Stimulated activated CD4-positive, alpha-beta T cell treated with anti-CD3 and anti-CD28 coated beads, Interleukin-12 subunit alpha, Interleukin-12 subunit beta, amount 100 ng/mL, for 48 hours (primary cell): Measurements from ENCODE around the gene SMIM9.
"Not testable (repeated sequence)": the region's sequence is repeated elsewhere in the genome, so short reads cannot be mapped to it uniquely, and the experiment has no call there.

Source experiments
- DNase-seq, 3 donors: peaks; one replicate each; pipeline ENCODE4 v3.0.0-alpha.2; 2020; ENCODE audit warnings: low read depth in 2 of 3, low spot score in 1 of 3

The SMIM9 gene

DNA sequence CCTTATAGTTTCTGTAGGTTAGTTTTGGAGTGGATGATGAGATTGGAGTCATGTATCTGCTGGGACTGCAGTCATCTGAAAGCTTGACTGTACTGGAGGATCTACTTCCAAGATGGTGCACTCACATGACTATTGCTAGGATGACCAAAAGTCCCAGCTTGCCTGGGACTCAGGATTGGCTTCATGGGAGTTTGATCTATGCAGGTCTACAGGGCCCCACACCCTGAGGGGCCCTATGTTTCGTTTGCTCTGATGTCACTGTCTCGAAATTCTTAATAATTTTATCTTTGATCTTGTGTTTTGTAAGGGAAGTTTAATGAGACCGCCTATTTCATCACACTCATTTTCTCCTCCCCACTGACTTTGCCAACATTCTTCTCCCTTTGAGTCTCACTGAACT, at the start of gene SMIM9:
TSS of gene SMIM9 (minus strand) at position 101 of the 400 bp plus-strand sequence. CDS start 3,806 bp downstream, outside the sequence.
- DNase-seq, result no peak

DNA sequence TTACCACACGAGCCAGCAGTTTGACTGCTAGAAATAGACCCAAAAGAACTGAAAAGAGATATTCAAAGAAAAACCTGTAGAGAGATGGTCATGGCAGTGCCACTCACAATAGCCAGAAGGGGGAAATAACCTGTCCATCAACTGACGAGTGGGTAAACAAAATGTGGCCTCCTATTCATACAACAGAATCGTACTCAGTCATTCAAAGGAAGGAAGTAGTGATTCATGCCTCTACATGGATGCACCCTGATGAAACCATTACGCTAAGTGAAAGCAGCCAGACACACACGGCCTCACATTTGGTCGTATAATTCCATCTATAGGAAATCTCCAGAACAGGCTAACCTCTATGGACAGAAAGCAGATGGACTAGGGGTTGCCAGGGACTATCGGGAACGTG, 49.6 kb upstream of the SMIM9 start:
- not testable (repeated sequence) for DNase-seq

DNA sequence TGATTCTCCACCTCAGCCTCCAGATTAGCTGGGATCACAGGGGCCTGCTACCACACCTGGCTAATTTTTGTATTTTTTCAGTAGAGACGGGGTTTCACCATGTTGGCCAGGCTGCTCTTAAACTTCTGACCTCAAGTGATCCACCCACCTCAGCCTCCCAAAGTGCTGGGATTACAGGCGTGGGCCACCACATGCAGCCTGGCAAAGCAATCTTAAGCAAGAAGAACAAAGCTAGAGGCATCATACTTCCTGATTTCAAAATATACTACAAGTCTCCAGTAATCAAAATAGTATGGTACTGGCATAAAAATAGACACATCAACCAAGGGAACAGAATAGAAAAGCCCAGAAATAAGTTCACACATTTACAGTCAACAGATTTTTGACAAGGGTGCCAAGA, 38.9 kb upstream of the SMIM9 start:
- DNase-seq, result no peak

DNA sequence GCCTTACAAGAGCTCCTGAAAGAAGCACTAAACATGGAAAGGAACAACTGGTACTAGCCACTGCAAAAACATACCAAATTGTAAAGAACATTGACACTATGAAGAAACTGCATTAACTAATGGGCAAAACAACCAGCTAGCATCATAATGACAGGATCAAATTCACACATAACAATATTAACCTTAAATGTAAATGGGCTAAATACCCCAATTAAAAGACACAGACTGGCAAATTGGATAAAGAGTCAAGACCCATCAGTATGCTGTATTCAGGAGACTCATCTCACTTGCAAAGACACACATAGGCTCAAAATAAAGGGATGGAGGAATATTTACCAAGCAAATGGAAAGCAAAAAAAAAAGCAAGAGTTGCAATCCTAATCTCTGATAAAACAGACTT, 34.1 kb upstream of the SMIM9 start:
- DNase-seq, result not testable (repeated sequence)

DNA sequence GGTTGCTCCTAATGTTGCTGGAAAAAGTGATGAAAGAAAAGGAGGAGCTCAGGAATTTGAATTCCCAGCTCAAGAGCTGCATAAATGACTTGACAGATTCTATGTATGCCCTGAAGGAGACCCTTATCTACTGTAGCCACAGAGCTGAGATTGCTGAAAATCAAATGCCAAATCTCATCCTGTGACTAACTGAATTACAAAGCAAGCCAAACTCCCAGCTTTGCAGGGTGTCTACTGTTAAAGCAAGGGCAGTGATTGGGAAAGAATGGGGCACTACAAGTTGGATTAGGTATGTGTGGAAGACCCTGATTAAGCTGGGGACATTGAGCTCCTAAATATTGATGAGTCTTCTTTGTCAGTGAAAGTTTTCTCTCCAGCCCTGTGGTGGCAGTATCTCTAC, 20.8 kb upstream of the SMIM9 start:
- DNase-seq, result no peak

DNA sequence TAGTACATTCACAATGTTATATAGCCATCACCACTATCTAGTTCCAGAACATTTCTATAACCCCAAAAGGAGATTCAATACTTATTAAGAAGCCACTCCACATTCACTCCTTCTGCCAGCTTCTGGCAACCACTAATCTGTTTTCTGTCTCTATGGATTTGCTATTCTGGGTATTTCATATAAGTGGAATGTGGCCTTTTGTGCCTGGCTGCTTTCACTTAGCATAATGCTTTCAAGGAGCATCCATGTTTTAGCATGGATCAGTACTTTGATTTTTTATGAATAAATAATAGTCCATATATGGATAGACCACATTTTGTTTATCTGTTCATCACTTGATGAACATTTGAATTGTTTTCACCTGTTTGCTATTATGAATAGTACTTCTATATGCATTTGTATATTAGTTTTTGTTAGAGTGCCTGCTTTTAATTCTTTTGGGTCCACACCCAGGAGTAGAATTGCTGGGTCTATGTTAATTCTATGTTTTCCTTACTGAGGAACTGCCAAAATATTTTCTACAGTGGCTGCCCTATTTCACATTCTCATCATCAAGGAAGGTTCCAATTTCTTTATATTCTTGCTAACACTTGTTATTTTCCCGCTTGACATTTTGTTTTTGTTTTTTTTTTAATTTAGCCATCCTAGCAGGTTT, 16.6 kb upstream of the SMIM9 start:
- DNase-seq, result no peak

DNA sequence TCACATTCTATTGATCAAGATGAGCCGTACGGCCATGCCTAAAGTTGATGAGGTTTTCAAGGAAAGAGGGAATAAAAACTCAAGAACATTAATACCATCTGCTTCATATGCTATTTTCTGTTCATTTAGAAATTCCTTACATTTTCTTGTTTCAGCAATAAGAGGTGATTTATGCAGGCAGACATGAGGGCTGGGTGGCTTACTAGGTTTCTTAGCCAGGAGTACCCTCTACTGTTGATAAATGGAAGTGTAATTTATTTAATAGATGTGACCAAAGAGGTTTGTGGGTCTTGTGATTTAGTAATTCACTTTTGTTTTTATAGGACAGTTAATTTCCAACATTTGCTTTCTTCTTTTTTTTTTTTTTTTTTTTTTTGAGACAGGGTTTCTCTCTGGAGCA, 6.4 kb upstream of the SMIM9 start:
- DNase-seq, result no peak

DNA sequence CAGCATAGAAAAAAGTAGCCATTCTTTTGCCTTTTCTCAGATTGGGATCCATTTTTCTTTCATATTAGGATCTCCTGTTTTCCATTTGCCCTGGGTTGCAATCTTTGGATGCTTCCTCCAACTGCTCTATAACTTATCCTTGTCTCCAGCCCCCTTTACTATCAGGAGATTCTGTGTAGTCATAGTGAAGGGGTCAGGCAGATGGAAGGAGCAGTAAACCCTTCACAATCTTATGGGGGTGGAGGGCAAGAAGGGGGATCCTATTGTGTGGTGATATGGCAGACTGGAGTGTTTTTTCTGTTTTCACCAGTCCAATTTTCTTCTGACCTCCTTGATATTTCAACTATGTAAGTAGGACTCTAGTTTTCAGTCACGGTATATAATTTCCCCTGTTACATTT, 1.7 kb upstream of the SMIM9 start:
- no peak for DNase-seq

DNA sequence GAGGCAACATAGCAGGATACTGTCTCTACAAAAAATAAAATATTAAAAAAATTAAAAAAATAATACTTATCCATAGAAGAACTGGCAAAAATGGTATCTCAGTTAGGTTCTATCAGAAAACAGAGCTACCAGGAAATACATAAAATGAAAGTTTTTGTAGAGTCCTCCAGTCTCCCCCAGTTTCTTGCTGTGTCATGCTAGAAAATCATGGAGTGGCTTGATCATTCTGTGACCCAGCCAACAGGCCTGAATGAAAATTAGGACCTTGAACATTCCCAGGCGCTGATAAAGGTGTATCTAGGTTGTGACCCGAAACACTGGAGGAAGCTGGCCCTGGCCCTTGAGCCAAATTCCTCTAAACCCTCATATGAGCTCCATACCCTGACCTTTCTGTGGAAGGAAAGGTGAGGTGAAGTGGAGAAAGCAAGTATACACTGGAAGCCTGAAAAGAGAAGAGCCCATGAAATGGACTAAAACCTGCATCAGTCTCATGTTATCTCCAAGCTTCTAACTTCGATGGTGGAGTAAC, 652 bp downstream of the SMIM9 start:
- DNase-seq, result no peak

DNA sequence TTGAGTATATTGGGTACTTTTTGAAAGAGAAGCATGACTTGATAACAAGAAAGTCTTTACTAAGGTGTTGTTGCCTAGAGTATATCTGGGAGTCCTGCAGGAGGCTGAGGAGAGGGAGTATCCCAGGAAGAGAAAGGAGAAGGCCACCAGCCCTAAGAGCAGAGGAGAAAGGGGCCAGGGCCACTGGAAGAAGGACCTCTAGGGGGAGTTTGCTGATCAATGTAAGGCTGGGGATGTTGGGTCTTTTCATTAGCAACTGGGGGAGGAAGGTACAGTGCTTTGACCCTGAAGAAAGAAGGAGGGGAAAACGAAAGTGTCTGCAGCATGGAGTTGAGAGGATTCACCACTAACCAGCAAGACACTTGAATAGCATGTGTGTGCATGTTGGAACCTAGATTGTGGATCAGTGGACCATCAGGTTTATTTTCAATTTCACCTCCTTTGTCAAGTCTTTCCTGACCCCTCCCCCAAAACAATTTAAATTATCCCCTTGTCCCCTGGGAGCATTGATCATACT, 4.5 kb downstream of the SMIM9 start:
- DNase-seq, result no peak

DNA sequence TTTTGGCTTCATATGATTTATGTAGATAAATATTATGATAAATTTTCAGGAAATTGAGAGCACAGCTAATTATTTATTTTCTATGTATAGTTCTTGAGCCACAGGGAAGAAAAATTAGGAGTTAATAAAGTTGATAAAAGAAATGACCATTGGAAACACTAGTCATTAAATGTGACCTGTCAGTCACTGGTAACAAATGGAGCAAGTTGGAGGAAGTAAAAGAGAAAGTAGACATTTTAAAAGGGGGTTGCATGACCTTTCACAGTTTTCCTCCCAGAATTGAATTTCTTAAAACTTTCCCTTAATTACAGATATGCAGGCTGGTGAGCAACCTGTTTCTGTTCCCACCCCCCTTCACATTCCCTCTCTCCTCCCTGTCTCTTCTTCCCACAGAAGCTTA, 5.3 kb downstream of the SMIM9 start:
- DNase-seq, result no peak

DNA sequence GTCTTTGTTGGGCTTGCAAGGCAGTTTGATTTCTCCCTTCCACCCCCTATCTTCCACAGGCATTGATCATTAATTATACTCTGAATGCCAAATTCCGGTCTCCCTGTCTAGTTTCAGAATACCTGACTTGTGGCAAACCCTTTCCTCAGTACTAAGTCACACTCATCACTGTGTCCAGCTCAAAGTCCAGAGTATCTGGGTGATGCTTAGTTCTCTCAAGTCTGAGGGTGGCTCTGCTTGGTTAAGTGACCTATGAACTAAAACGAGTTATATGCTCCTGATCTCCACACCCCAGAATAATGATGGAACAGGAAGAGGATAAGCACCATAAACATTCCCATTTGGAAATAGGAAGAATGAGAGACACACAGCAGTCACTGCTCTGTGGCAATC, 6.5 kb downstream of the SMIM9 start:
- DNase-seq, result no peak

DNA sequence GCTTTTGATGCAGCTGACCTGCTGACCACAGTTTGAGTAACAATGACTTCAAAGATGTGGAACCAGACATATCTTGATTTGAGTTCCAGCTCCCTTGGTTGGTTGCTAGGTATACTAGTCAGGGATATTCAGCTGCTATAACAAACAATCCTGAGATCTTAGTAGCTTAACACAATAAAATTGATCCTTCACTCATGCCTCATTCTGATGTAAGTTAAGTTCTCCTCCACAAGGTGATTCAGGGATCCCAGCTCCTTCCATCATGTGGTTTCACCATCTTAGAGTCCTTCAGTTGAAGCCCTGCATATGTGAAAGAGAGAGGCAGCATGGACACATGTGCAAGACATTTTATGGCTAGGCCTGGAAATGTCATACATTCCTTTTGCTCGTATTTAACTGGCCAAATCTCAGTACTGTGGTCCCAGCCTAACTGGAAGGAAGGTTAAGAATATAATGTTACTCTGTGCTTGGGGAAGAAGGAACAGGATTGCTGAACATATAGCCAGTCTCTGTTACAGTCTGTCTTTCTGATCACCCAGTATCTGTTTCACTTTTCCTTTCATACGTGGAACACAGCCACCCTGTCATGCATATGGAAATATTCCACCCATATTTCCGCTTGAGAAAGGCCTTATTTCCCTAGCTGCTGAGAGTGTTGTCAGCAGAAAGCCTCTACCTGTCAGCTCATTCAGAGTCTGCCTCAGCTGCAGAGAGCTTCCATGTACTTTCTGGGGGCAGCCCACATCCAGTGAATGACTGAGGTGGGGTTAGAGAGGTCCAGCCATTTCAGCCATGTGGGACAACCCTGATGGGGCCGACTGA, 7.1 kb downstream of the SMIM9 start:
- DNase-seq, result no peak

DNA sequence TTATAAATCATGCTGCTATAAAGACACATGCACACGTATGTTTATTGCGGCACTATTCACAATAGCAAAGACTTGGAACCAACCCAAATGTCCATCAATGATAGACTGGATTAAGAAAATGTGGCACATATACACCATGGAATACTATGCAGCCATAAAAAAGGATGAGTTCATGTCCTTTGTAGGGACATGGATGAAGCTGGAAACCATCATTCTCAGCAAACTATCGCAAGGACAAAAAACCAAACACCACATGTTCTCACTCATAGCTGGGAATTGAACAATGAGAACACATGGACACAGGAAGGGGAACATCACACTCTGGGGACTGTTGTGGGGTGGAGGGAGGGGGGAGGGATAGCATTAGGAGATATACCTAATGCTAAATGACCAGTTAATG, 8.9 kb downstream of the SMIM9 start:
- not testable (repeated sequence) for DNase-seq

DNA sequence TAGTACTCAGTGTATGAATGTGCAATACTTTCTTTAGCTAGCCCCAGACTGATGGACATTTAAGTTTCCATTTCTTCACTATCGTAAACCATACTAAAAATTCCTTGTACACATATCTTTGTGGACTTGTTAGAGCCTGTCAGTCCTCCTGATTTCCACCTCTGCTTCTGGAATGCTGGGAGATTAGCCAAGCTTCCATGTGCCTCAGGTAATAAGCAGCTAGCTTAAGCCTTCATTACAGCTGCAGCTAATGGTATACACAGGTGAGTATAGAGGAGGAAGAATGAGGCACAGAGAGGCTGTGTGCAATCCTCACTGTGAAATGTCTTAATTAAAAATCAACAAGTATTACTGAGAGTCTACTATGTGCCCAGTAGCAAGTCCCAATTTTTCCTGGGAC, 9.8 kb downstream of the SMIM9 start:
- DNase-seq, result no peak

DNA sequence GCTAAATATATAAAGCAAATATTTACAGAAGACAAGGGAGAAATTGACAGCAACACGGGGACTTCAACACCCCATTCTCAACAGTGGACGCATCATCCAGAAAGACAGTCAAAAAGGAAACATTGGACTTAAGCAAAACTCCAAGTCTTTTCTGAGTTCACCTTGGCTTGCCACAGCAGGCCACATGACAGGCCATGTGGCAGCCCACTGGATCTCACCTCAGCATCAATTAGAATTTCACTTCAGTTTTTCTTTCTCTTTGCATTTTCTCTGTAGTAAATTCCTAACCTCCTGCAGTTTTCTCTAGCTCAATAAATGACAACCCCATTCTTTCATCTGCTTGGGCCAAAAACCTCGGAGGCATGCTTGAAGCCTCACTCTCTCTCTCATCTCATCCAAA, 12.4 kb downstream of the SMIM9 start:
- DNase-seq, result no peak

DNA sequence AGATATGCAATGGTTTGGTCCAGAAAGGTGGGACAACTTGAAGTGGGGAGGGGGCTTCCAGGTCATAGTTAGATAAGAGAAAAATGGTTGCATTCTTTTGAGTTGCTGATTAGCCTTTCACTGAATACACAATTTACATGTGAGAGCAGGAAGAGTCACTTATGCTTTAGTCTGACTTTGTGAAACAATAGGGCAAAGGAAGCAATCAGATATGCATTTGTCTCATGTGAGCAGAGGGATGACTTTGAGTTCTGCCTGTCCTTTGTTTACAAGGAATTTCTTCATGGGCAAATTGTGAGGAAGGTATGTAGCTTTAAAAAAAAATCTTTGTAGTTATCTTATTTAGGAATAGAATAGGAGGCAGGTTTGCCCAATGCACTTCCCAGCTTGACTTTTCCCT, 12.9 kb downstream of the SMIM9 start:
- no peak for DNase-seq

DNA sequence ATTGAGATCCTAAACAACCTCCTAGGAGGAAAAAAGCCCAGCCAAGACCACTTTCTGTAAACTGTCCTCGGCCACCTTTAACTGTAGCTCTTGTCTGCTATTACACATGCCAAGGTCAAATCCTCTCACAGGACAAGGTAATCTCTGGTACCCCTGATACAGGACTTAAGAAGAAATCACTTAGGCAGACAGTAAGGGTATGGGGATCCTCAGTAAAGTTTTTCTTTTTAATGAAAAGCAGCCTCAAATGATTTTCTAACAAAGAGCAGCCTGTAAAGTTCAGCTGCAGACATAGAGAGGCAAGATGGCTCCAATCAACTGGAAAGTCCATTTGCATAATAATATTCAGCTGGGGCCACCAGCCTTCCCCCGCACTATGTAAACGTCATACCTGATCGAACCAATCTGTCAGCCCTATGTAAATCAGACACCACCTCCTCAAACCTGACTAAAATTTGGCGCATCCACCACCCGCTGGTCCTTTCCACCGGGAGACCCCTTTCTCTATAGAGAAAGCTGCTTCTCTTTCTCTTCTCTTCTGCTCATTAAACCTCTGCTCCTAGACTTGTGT, 14.6 kb downstream of the SMIM9 start:
- no peak for DNase-seq

DNA sequence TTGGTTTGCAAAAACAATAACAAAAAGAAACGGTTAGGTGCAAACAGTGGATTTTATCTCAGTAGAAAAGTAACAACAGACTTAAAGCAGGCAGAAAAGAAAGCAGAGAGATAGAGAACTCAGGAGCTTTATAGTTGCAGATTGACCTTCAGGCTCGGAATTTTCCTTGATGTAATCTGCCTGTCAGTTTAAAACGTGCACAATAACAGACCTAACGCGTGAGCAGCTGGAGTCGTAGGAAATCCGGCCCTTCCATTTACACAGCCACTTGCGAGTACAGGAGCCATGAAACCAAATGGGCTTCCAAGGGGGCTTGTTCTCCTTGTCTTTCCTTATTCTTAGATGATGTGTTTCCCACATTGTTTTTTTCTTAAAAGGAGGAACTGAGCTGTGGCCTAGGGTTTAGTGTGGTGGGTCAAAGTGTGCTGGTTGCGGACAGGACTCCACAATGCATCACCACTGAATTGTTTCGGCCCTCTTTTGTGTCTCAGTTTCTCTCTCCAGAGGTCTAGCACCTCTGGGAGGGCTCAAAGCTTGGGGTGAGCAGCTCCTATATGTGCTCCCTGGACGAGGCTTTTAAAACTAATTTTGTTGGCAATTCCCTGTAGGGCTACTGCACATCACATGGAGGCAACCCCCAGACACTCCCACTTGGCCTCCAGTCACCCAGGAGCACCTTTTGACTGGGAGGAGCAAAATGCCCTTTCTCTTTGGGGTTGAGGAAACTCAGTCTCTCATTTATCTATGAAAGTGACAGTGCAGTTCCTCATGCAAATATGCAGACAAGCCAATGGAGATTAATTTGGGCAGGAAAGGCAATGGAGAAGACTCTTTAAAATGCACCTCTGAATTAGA, 15.3 kb downstream of the SMIM9 start:
- no peak for DNase-seq

DNA sequence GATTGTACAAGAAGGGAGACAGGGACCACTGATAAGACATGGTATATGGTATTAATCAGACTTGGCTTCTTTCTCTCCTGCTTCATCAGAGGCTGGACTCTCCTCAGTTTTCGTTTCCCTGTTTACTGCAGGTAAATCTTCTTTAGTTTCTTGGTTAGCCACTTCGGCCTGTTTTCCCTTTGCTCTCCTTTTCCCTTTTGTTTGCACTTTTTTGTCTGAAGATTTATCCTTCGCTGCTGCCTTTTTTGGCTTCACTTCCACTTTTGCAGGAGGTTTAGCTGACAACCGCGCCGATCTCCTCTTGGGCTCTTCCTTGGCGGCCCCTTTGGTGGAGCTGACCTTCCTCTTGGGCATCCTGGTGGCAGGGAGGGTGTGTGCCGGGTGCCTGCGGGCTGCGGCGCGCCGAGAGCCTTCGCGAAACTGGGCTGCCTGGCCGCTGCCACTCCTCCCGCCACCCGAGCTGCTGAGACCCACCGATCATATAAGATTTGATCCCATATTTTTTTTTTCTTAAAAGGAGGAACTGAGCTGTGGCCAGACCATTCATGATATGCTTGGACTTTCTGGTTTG, 17.3 kb downstream of the SMIM9 start:
- DNase-seq, result not testable (repeated sequence)
